GM12801 (cell line): ENCODE results near the gene COA5.

Source experiments
- TF ChIP-seq, protein P1 (sequence below): IDR thresholded peaks from one replicate; pipeline ENCODE4 v1.5.1; 2011; ENCODE audit warnings: control low read depth; ENCODE audit not compliant: insufficient read length; ENCODE audit errors: extremely low read depth

Gene COA5

DNA sequence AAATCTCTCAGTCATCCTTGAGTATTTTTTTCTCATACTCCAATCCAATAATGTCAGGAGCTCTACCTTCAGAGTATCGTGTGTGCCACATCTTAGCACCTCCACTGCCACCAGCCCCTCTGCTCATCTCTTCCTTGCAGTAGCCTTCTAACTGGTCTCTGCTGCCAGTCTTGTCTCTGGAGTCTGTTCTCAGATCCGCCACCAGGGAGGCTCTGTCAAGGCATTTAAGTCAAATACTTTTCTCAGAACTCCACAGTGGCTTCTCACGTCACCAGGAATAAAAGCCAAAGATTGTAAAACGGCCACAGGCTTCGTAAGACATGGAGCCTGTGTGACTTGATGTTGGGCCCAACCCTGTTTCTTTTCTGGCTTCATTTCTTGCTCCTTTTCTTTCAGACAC, 7.2 kb upstream of the COA5 start:
- TF ChIP-seq, protein P1, sequence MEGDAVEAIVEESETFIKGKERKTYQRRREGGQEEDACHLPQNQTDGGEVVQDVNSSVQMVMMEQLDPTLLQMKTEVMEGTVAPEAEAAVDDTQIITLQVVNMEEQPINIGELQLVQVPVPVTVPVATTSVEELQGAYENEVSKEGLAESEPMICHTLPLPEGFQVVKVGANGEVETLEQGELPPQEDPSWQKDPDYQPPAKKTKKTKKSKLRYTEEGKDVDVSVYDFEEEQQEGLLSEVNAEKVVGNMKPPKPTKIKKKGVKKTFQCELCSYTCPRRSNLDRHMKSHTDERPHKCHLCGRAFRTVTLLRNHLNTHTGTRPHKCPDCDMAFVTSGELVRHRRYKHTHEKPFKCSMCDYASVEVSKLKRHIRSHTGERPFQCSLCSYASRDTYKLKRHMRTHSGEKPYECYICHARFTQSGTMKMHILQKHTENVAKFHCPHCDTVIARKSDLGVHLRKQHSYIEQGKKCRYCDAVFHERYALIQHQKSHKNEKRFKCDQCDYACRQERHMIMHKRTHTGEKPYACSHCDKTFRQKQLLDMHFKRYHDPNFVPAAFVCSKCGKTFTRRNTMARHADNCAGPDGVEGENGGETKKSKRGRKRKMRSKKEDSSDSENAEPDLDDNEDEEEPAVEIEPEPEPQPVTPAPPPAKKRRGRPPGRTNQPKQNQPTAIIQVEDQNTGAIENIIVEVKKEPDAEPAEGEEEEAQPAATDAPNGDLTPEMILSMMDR = no peak

- TF ChIP-seq, protein P1 = no peak
These were observed 5.9 kb upstream of the COA5 start for GRCh38 chr2:98614024-98614739.

- TF ChIP-seq, protein P1 = no peak
These were observed 771 bp upstream of the COA5 start for GRCh38 chr2:98608962-98609604.

DNA sequence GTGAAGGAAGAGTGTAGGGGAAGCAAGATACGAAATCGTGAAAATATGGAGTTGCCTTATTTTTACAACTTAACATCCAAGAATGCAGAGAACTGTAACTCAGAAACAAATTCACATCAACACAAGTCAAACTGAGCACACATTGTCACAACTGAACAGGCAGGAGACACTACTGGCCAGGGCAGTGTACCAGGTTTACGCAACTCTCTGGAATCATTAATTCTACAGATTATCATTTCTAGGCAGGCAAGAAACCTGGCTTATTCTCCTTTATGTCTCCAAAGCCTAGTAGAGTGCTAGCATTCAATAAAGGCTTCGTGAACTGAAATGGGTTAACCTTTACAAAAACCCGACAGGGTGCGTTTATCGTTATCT, 584 bp downstream of the COA5 start:
- TF ChIP-seq, protein P1 = no peak

- TF ChIP-seq, protein P1 = no peak
These were observed 1.2 kb downstream of the COA5 start for GRCh38 chr2:98607104-98607503.

DNA sequence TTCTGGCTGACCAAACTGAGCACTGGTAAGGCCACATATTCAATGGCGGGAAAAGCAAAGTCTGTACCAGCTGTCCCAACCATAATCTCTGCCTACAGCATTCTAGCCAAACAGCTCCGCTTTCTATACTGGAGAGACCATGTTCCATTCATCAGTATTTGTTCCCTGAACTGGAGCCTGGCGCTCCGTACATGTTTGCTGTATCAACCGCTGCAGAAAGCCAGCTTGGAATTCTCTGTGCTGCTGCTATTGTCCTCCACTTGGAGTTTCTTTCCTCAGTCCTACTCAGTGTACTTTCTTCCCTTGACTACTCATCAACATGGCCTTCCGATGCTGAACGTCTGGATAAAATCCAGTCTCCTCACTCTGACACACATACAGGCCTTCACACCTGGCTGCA, 1.9 kb downstream of the COA5 start:
- TF ChIP-seq, protein P1 = no peak

GRCh38 chr2:98605076-98605475, 3.2 kb downstream of the COA5 start:
- TF ChIP-seq, protein P1 = no peak
